GM23248 (cell line): ENCODE data around the gene EXOC1L. TPM values are rescaled to one million over a fixed set of nuclear protein-coding genes. Genes with fewer than 3 reads are reported as not detected.

ENCODE experiments used
- DNase-seq: peaks from one replicate; pipeline ENCODE4 v3.0.0-alpha.2; 2015
- H2AFZ ChIP-seq: fragments of 200-600 bp; sonication (generic); 2 replicates; pipeline ENCODE4 v1.6.1; 2016; ENCODE audit warnings: antibody characterized with exemption
- H3F3A ChIP-seq: fragments of 200-600 bp; sonication (generic); 2 replicates; pipeline ENCODE4 v1.6.1; 2016; ENCODE audit warnings: mild to moderate bottlenecking, antibody characterized with exemption, mixed run types; ENCODE audit not compliant: insufficient read depth
- H3K27ac ChIP-seq: fragments of 200-600 bp; sonication (generic); 2 replicates; pipeline ENCODE4 v1.5.1; 2016; ENCODE audit warnings: mild to moderate bottlenecking
- H3K27me3 ChIP-seq: fragments of 200-600 bp; sonication (generic); replicated peaks from 2 replicates; pipeline ENCODE4 v1.6.1; 2016; ENCODE audit warnings: mild to moderate bottlenecking; ENCODE audit not compliant: insufficient read depth
- H3K36me3 ChIP-seq: fragments of 200-600 bp; sonication (generic); 2 replicates; pipeline ENCODE4 v1.6.1; 2016; ENCODE audit warnings: low read depth, mild to moderate bottlenecking
- H3K4me1 ChIP-seq: fragments of 200-600 bp; sonication (generic); 2 replicates; pipeline ENCODE4 v1.6.1; 2016; ENCODE audit warnings: mild to moderate bottlenecking; ENCODE audit not compliant: insufficient read depth
- H3K4me2 ChIP-seq: fragments of 200-600 bp; sonication (generic); one replicate; pipeline ENCODE4 v1.6.1; 2016; ENCODE audit warnings: mild to moderate bottlenecking; ENCODE audit not compliant: unreplicated experiment
- H3K4me3 ChIP-seq: fragments of 200-600 bp; sonication (generic); 2 replicates; pipeline ENCODE4 v1.5.1; 2016; ENCODE audit warnings: mild to moderate bottlenecking
- H3K79me2 ChIP-seq: fragments of 200-600 bp; sonication (generic); 2 replicates; pipeline ENCODE4 v1.6.1; 2016; ENCODE audit warnings: mild to moderate bottlenecking; ENCODE audit not compliant: insufficient read depth
- H3K9ac ChIP-seq: fragments of 200-600 bp; sonication (generic); 2 replicates; pipeline ENCODE4 v1.6.1; 2016; ENCODE audit warnings: mild to moderate bottlenecking
- H3K9me2 ChIP-seq: fragments of 200-600 bp; sonication (generic); 2 replicates; pipeline ENCODE4 v1.6.1; 2016; ENCODE audit warnings: mixed run types, mild to moderate bottlenecking, moderate library complexity; ENCODE audit not compliant: insufficient read depth
- H3K9me3 ChIP-seq: fragments of 200-600 bp; sonication (generic); one replicate; pipeline ENCODE4 v1.6.1; 2017; ENCODE audit warnings: low read depth
- H4K20me1 ChIP-seq: fragments of 200-600 bp; sonication (generic); 2 replicates; pipeline ENCODE4 v1.6.0; 2016; ENCODE audit not compliant: insufficient read depth
- EZH2 ChIP-seq: fragments of 200-600 bp; sonication (generic); IDR thresholded peaks from 2 replicates; pipeline ENCODE4 v1.6.1; 2018; ENCODE audit warnings: antibody characterized with exemption, mild to moderate bottlenecking; ENCODE audit not compliant: insufficient read depth, poor library complexity, severe bottlenecking
- EZH2phosphoT487 ChIP-seq: fragments of 200-600 bp; sonication (generic); IDR thresholded peaks from 2 replicates; pipeline ENCODE4 v1.6.1; 2018; ENCODE audit warnings: antibody characterized with exemption, moderate library complexity, mild to moderate bottlenecking, low read depth; ENCODE audit not compliant: insufficient read depth
- WGBS, 2 experiments: methylation state at CpG; one replicate each; pipeline ENCODE4 v1.1.6; 2015 to 2017; ENCODE audit warnings: low lambda C conversion rate in 2 of 2, low coverage in 1 of 2; ENCODE audit errors: missing lambda C conversion rate in 2 of 2; 5-methylcytosine and 5-hydroxymethylcytosine counted together
- in situ Hi-C: fragments of 300-500 bp; cut with MboI; formaldehyde crosslinking; loops from 2 replicates; pipeline ENCODE4 v1.15.0; 2020
- polyA plus RNA-seq: library from polyadenylated mRNA; unstranded; fragments of >200 nt; fragmentation: Nextera tagmentation; extraction: Ambion mirVana; gene quantifications from 2 replicates; pipeline ENCODE4 v1.2.1, GENCODE V29; 2016
- total RNA-seq: library from RNA; depleted of rRNA; stranded (reverse); fragments of >200 nt; shearing (Covaris generic); gene quantifications from 2 replicates; pipeline ENCODE4 v1.2.3, GENCODE V29; 2014

Gene EXOC1L
- total and polyA plus RNA-seq, 2 experiments from 2014 or later = not detected

GRCh38 chr4:55827582-55827981 lies 8.0 kb downstream of the EXOC1L start:
- H3K27ac ChIP-seq = no peak overlapping the region
- peaks cover 9% of the 10 kb centered on the region for H3K27me3 ChIP-seq
- H3K36me3 ChIP-seq = no peaks in the 10 kb centered on the region
- no peak for DNase-seq
- no peak overlapping the region for H3K9ac ChIP-seq
- WGBS, 2 experiments = 57 to 64% methylated on average over 2 of the region's 2 CpGs
- no peaks in the 10 kb centered on the region for H4K20me1 ChIP-seq
- no peak overlapping the region for H3K4me3 ChIP-seq
- no peaks in the 10 kb centered on the region for H3K79me2 ChIP-seq
- H3F3A ChIP-seq = no peaks in the 10 kb centered on the region
- no peak for TF ChIP-seq EZH2phosphoT487
- no peak for TF ChIP-seq EZH2
- H3K9me2 ChIP-seq = no peaks in the 10 kb centered on the region
- in situ Hi-C loops = no loop called here
- H2AFZ ChIP-seq = no peak overlapping the region
- no peak overlapping the region for H3K4me2 ChIP-seq
- H3K9me3 ChIP-seq = no peaks in the 10 kb centered on the region
- H3K4me1 ChIP-seq = no peaks in the 10 kb centered on the region

GRCh38 chr4:55830048-55830447 lies 10.5 kb downstream of the EXOC1L start:
- TF ChIP-seq EZH2phosphoT487 (no peak), EZH2 (no peak)
- Histone ChIP-seq H3F3A (no peaks in the 10 kb centered on the region), H3K9me2 (no peaks in the 10 kb centered on the region), H3K27ac (no peak overlapping the region), H3K4me3 (no peak overlapping the region), H3K27me3 (peaks cover 9% of the 10 kb centered on the region), H3K4me2 (no peak overlapping the region), H4K20me1 (no peaks in the 10 kb centered on the region), H3K9ac (no peak overlapping the region), H3K36me3 (no peaks in the 10 kb centered on the region), H2AFZ (no peak overlapping the region), H3K9me3 (no peaks in the 10 kb centered on the region), H3K79me2 (no peaks in the 10 kb centered on the region), H3K4me1 (no peaks in the 10 kb centered on the region)
- 8 to 19% methylated on average over 3 of the region's 3 CpGs for WGBS, 2 experiments
- in situ Hi-C loops = no loop called here
- no peak for DNase-seq

GRCh38 chr4:55830716-55831115 lies 11.1 kb downstream of the EXOC1L start:
- Histone ChIP-seq H3K9me2 (no peaks in the 10 kb centered on the region), H3K9me3 (no peaks in the 10 kb centered on the region), H2AFZ (no peak overlapping the region), H3K9ac (no peak overlapping the region), H3K36me3 (no peaks in the 10 kb centered on the region), H3K4me3 (no peak overlapping the region), H3K79me2 (no peaks in the 10 kb centered on the region), H3K4me1 (no peaks in the 10 kb centered on the region), H3K27me3 (peaks cover 9% of the 10 kb centered on the region), H4K20me1 (no peaks in the 10 kb centered on the region), H3K4me2 (no peak overlapping the region), H3K27ac (no peak overlapping the region), H3F3A (no peaks in the 10 kb centered on the region)
- no peak for DNase-seq
- no peak for TF ChIP-seq EZH2phosphoT487
- no peak for TF ChIP-seq EZH2
- WGBS, 2 experiments = 39 to 40% methylated on average over 4 of the region's 4 CpGs
- in situ Hi-C loops = no loop called here

- Histone ChIP-seq H3K4me3 (no peak overlapping the region), H3K4me1 (no peaks in the 10 kb centered on the region), H3K36me3 (no peaks in the 10 kb centered on the region), H3K9me2 (no peaks in the 10 kb centered on the region), H2AFZ (no peak overlapping the region), H3K27ac (no peak overlapping the region), H3K79me2 (no peaks in the 10 kb centered on the region), H3K27me3 (peaks cover 8% of the 10 kb centered on the region), H3K9ac (no peak overlapping the region), H3F3A (no peaks in the 10 kb centered on the region), H4K20me1 (no peaks in the 10 kb centered on the region), H3K4me2 (no peak overlapping the region), H3K9me3 (no peaks in the 10 kb centered on the region)
- DNase-seq = no peak
- in situ Hi-C loops = no loop called here
- TF ChIP-seq EZH2 = no peak
- TF ChIP-seq EZH2phosphoT487 = no peak
- WGBS, 2 experiments = 72 to 74% methylated on average over 3 of the region's 3 CpGs
These were observed 14.7 kb downstream of the EXOC1L start for GRCh38 chr4:55834086-55834795.
